ENCODE results near the gene TRAF3.

TRAF3 gene

DNA sequence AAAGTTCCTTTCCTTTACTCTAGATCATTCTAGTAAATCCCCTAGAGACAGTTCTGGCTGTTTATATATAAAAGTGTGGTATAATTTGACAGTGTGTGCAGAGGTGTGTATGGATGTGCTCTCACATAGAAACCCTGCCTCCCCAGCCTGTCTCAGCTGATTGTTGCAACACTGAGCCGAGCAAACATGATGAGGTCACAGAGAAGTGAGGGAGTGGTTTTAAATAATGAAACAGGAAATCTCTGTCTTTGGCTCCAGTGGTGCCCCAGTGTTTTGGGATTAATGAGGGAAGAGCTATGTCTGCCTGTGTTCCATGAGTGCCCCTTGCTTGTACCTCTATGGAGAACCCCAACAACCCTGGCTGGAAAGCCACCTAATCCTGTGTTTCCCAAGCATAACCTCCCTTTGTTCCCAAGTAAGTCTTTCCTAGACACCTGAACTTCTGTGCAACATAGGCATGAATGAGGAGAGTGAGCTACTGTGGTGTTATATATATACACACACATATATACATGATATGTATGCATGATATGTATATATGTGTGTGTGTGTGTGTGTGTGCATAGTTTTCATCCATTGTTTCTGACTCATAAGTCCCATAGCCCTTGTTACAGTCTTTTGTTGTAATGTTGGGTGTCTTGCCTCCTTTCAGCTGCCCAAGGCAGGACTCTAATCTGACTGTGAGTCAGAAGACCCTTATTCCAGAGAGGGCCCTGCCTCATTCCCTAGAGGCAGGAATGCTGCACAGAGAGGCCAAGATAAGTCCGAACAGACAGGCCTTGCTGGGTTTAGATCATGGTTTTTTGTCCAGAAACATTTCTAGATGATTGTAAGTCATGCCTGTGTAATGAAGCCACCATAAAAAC is 18.0 kb downstream of the TRAF3 start:
- Histone ChIP-seq H2AFZ (ENCODE audit: low read depth) (no peak overlapping the region), H4K20me1 (ENCODE audit: insufficient read depth) (peaks cover 6% of the 10 kb centered on the region; the same call in 1 of the 2 replicates), H3K4me3 (IDR thresholded peaks at IDR 0.05; ENCODE audit: insufficient read depth, low read depth, low read length) (no peak overlapping the region), H3K36me3 (ENCODE audit: insufficient read depth) (no peaks in the 10 kb centered on the region), H3K4me2 (peak overlapping the region; percentile 6; the same call in 1 of the 2 replicates), H3K4me1 (ENCODE audit: low read depth, poor library complexity, severe bottlenecking) (peaks cover 43% of the 10 kb centered on the region), H3K27ac (no peak overlapping the region; the same call in 1 of the 2 replicates), H3K79me2 (ENCODE audit: insufficient read depth, low read depth) (peaks cover 100% of the 10 kb centered on the region), H3K27me3 (ENCODE audit: insufficient read depth, low read depth) (no peaks in the 10 kb centered on the region), H3K9ac (no peak overlapping the region)
- TF ChIP-seq, protein P1, sequence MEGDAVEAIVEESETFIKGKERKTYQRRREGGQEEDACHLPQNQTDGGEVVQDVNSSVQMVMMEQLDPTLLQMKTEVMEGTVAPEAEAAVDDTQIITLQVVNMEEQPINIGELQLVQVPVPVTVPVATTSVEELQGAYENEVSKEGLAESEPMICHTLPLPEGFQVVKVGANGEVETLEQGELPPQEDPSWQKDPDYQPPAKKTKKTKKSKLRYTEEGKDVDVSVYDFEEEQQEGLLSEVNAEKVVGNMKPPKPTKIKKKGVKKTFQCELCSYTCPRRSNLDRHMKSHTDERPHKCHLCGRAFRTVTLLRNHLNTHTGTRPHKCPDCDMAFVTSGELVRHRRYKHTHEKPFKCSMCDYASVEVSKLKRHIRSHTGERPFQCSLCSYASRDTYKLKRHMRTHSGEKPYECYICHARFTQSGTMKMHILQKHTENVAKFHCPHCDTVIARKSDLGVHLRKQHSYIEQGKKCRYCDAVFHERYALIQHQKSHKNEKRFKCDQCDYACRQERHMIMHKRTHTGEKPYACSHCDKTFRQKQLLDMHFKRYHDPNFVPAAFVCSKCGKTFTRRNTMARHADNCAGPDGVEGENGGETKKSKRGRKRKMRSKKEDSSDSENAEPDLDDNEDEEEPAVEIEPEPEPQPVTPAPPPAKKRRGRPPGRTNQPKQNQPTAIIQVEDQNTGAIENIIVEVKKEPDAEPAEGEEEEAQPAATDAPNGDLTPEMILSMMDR (conservative IDR thresholded peaks at IDR 0.05; ENCODE audit: low read depth, low read length) = no peak

DNA sequence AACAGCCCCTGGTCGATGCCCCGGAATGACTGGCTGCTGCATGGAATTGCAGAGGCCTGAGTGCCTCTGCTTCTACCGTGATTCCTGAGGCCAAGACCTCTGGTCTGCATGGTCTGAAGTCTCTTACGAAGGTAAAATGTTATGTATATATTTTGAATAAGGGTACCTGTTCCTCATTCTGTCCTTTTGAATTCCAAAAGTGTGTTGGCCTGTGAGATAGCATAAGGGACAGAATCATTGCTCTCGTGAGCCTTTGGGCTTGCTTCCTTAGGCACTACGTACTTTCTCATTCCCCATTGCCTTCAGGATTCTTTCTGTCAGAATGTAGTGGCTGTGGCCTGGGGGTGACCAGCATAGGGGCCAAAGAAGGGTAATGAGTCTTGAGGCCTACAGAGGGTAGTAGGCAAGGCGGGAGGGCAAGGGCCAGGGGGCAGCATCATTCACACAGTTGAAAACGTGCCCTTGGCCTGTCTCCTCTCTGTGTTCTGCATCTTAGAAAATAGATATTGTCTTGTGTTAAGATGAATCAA is 19.5 kb downstream of the TRAF3 start:
- Histone ChIP-seq H4K20me1 (ENCODE audit: insufficient read depth) (peaks cover 6% of the 10 kb centered on the region; the same call in 1 of the 2 replicates), H3K4me1 (ENCODE audit: low read depth, poor library complexity, severe bottlenecking) (peaks cover 43% of the 10 kb centered on the region), H3K4me2 (no peak overlapping the region), H3K27me3 (ENCODE audit: insufficient read depth, low read depth) (no peaks in the 10 kb centered on the region), H3K79me2 (ENCODE audit: insufficient read depth, low read depth) (peaks cover 97% of the 10 kb centered on the region), H3K36me3 (ENCODE audit: insufficient read depth) (no peaks in the 10 kb centered on the region), H3K9ac (no peak overlapping the region), H3K4me3 (IDR thresholded peaks at IDR 0.05; ENCODE audit: insufficient read depth, low read depth, low read length) (no peak overlapping the region), H3K27ac (no peak overlapping the region), H2AFZ (ENCODE audit: low read depth) (no peak overlapping the region)
- TF ChIP-seq, protein P1 (conservative IDR thresholded peaks at IDR 0.05; ENCODE audit: low read depth, low read length) = no peak

DNA sequence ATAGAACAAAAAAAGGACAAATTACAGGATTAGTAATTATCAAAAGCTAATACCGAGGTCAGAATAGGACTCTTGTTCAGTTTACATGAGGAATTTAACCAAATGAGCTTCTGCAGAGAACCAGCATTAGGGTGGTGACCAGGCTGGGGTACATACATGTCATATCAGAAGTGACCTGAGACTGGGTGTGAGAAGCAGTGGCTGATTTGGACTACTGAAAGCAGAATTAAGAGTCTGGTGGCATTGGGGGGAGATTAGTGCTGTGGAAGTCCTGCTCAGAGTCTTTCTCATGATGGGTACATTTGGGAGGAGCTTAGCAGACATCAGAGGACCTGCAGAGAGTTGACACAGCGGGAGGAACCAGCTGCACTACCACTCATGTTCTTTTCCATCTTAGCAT is 21.7 kb downstream of the TRAF3 start:
- H3K27ac ChIP-seq = no peak overlapping the region
- H3K4me2 ChIP-seq = no peak overlapping the region
- no peak overlapping the region for H3K4me3 ChIP-seq (IDR thresholded peaks at IDR 0.05; ENCODE audit: insufficient read depth, low read depth, low read length)
- H3K36me3 ChIP-seq (ENCODE audit: insufficient read depth) = no peaks in the 10 kb centered on the region
- H4K20me1 ChIP-seq (ENCODE audit: insufficient read depth) = peaks cover 6% of the 10 kb centered on the region; the same call in 1 of the 2 replicates
- peaks cover 91% of the 10 kb centered on the region for H3K79me2 ChIP-seq (ENCODE audit: insufficient read depth, low read depth)
- no peak overlapping the region for H2AFZ ChIP-seq (ENCODE audit: low read depth)
- TF ChIP-seq, protein P1 (conservative IDR thresholded peaks at IDR 0.05; ENCODE audit: low read depth, low read length) = no peak
- no peaks in the 10 kb centered on the region for H3K27me3 ChIP-seq (ENCODE audit: insufficient read depth, low read depth)
- no peak overlapping the region for H3K9ac ChIP-seq
- peaks cover 43% of the 10 kb centered on the region for H3K4me1 ChIP-seq (ENCODE audit: low read depth, poor library complexity, severe bottlenecking)

DNA sequence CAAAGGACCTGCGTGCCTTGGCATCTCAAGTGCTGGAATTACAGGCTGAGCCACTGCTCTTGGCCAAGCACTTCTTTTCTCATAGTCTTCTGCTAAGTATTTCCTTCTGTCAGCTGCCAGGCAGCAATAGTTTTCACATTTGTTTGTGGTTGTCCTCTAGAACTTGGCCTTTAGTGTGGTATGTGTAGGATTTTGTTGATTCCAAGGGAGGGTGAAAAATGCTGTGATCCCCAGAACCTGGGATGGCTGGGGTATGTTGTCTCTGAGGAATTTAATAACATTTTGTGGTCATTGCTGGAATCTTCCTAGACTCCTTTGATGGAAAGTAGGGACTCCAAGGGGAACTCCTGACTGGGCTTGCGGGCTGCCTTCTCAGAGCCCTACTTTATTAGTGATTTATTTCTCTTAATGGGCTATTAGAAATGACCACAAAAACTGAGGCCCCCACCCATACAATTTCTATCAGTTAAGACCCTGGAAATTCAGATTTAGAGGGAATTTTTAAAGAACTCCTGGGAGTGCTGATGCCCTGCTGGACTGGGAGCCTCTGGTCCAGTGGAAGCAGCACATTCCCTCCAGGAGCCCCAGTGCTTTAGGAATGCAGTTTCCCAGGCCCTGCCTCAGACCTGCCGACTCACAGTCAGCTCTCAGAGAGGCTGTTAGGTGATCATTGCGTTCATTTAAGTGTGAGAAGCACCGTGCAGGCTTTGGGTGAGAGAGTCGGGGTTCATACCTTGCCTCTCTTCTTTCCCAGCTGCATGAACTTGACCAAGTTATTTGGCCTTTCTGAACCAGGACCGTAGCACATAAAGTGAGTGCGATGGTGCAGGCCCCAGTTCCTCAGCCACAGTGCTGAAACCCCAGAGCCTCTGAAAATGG is 22.7 kb downstream of the TRAF3 start:
- Histone ChIP-seq H3K4me1 (ENCODE audit: low read depth, poor library complexity, severe bottlenecking) (peaks cover 43% of the 10 kb centered on the region), H3K27me3 (ENCODE audit: insufficient read depth, low read depth) (no peaks in the 10 kb centered on the region), H3K79me2 (ENCODE audit: insufficient read depth, low read depth) (peaks cover 91% of the 10 kb centered on the region), H3K9ac (no peak overlapping the region), H3K4me2 (no peak overlapping the region), H3K27ac (no peak overlapping the region), H3K4me3 (IDR thresholded peaks at IDR 0.05; ENCODE audit: insufficient read depth, low read depth, low read length) (no peak overlapping the region), H4K20me1 (ENCODE audit: insufficient read depth) (peaks cover 6% of the 10 kb centered on the region; the same call in 1 of the 2 replicates), H2AFZ (ENCODE audit: low read depth) (no peak overlapping the region), H3K36me3 (ENCODE audit: insufficient read depth) (no peaks in the 10 kb centered on the region)
- TF ChIP-seq, protein P1 (conservative IDR thresholded peaks at IDR 0.05; ENCODE audit: low read depth, low read length) = no peak
